H1 (cell line): ENCODE measurements around the gene CORO7. TPM values are rescaled to one million over a fixed set of nuclear protein-coding genes. Genes with fewer than 3 reads are reported as not detected.

Experiments
- CTCF ChIA-PET: fragments of 300-600 bp; sonication (Branson Sonifier 250); formaldehyde crosslinking; loops from one replicate; lab custom pipeline; 2021; ENCODE audit not compliant: partially characterized antibody; lab: Charles Lee
- POLR2A ChIA-PET: fragments of 300-600 bp; sonication (Branson Sonifier 250); formaldehyde crosslinking; loops from one replicate; lab custom pipeline; 2021; ENCODE audit warnings: inconsistent platforms; ENCODE audit not compliant: partially characterized antibody; lab: Charles Lee
- DNase-seq, 2 experiments: peaks; one replicate each; pipeline versions ENCODE4 v3.0.0 to v3.0.0-alpha.2; 2010 to 2022; ENCODE audit warnings: low spot score in 2 of 2, low read depth in 1 of 2, mixed read lengths in 1 of 2
- FAIRE-seq: peaks from 2 replicates; lab custom pipeline; 2011; peaks lifted over from hg19 to GRCh38; lab: Jason Lieb, UNC
- H2AFZ ChIP-seq: 2 replicates; pipeline ENCODE4 v1.8.1; 2012; ENCODE audit warnings: low read length, inconsistent platforms
- H2AK5ac ChIP-seq: 2 replicates; pipeline ENCODE4 v1.6.1; 2013; ENCODE audit warnings: low read depth, low read length
- H2BK120ac ChIP-seq: replicated peaks from 2 replicates; pipeline ENCODE3; 2013; ENCODE audit warnings: low read depth, low read length, inconsistent platforms
- H2BK12ac ChIP-seq: 2 replicates; pipeline ENCODE4 v1.6.1; 2013; ENCODE audit warnings: low read depth, low read length
- H2BK15ac ChIP-seq: 2 replicates; pipeline ENCODE4 v1.6.1; 2013; ENCODE audit warnings: low read length
- H2BK20ac ChIP-seq: 2 replicates; pipeline ENCODE4 v1.6.1; 2013; ENCODE audit warnings: low read length
- H2BK5ac ChIP-seq: 2 replicates; pipeline ENCODE4 v1.6.1; 2013; ENCODE audit warnings: low read depth, low read length
- H3K14ac ChIP-seq: 2 replicates; pipeline ENCODE4 v1.6.1; 2013; ENCODE audit warnings: inconsistent platforms; ENCODE audit not compliant: insufficient read length
- H3K18ac ChIP-seq: 2 replicates; pipeline ENCODE4 v1.6.1; 2013; ENCODE audit warnings: low read length; ENCODE audit errors: extremely low read depth
- H3K23ac ChIP-seq: 2 replicates; pipeline ENCODE4 v1.6.1; 2013; ENCODE audit warnings: inconsistent platforms; ENCODE audit not compliant: insufficient read length
- H3K23me2 ChIP-seq: 2 replicates; pipeline ENCODE4 v1.6.1; 2013; ENCODE audit warnings: low read depth, low read length
- H3K27ac ChIP-seq: 2 replicates; pipeline ENCODE4 v1.6.1; 2011; ENCODE audit warnings: low read depth, low read length, inconsistent platforms
- H3K27me3 ChIP-seq, 4 experiments: replicated peaks in 1 of 4; 1 replicate in 1 of 4; 2 replicates in 3 of 4; pipeline versions ENCODE4 v1.6.1 to v1.8.1; 2011 to 2013; ENCODE audit warnings: low read length in 3 of 4, mild to moderate bottlenecking in 3 of 4, inconsistent platforms in 2 of 4, mixed read lengths in 2 of 4, moderate library complexity in 1 of 4; ENCODE audit not compliant: control insufficient read depth in 3 of 4, insufficient read depth in 3 of 4; ENCODE audit errors: extremely low read depth in 1 of 4
- H3K36me3 ChIP-seq, 4 experiments: 2 replicates each; pipeline versions ENCODE4 v1.6.1 to v1.8.1; 2011 to 2013; ENCODE audit warnings: mild to moderate bottlenecking in 4 of 4, low read length in 3 of 4, moderate library complexity in 2 of 4, control low read depth in 1 of 4, inconsistent platforms in 1 of 4; ENCODE audit not compliant: insufficient read depth in 4 of 4, control insufficient read depth in 2 of 4
- H3K4ac ChIP-seq: replicated peaks from 2 replicates; pipeline ENCODE3; 2013; ENCODE audit warnings: low read length, low read depth, mixed read lengths, inconsistent platforms; ENCODE audit not compliant: insufficient read length
- H3K4me1 ChIP-seq, 4 experiments: replicated peaks in 1 of 4; 1 replicate in 1 of 4; 2 replicates in 3 of 4; pipeline versions ENCODE4 v1.6.1 to v1.8.1; 2011 to 2013; ENCODE audit warnings: low read length in 3 of 4, inconsistent platforms in 2 of 4, mixed read lengths in 1 of 4; ENCODE audit not compliant: insufficient read depth in 4 of 4, control insufficient read depth in 3 of 4
- H3K4me2 ChIP-seq, 2 experiments: 2 replicates each; pipeline versions ENCODE4 v1.6.1 to v1.8.1; 2011 to 2013; ENCODE audit warnings: low read depth in 2 of 2, low read length in 2 of 2, control low read depth in 1 of 2, inconsistent platforms in 1 of 2, mild to moderate bottlenecking in 1 of 2; ENCODE audit not compliant: insufficient read depth in 1 of 2
- H3K4me3 ChIP-seq, 4 experiments: fragments of 200-600, 300-600 bp in 1 of 4; sonication (generic), shearing (Covaris generic), sonication (Bioruptor Twin) in 1 of 4; 2 replicates each; pipeline versions ENCODE4 v1.5.1 to v1.8.1; 2011 to 2016; ENCODE audit warnings: low read length in 4 of 4, low read depth in 3 of 4, control low read depth in 2 of 4, inconsistent platforms in 2 of 4, mild to moderate bottlenecking in 2 of 4, mixed read lengths in 1 of 4, moderate library complexity in 1 of 4; ENCODE audit not compliant: insufficient read depth in 2 of 4; ENCODE audit errors: extremely low read depth in 1 of 4
- H3K56ac ChIP-seq: replicated peaks from 2 replicates; pipeline ENCODE3; 2013; ENCODE audit warnings: low read depth, mild to moderate bottlenecking, mixed read lengths, low read length, inconsistent platforms; ENCODE audit not compliant: insufficient read length
- H3K79me1 ChIP-seq: 2 replicates; pipeline ENCODE4 v1.6.1; 2013; ENCODE audit warnings: low read depth, low read length, control low read depth
- H3K79me2 ChIP-seq, 2 experiments: 2 replicates each; pipeline versions ENCODE4 v1.6.1 to v1.8.1; 2012 to 2013; ENCODE audit warnings: low read length in 2 of 2, mild to moderate bottlenecking in 2 of 2, inconsistent platforms in 1 of 2; ENCODE audit not compliant: insufficient read depth in 2 of 2, control insufficient read depth in 1 of 2
- H3K9ac ChIP-seq, 4 experiments: replicated peaks in 1 of 4; 1 replicate in 1 of 4; 2 replicates in 3 of 4; pipeline versions ENCODE4 v1.6.1 to v1.8.1; 2011 to 2013; ENCODE audit warnings: low read depth in 3 of 4, low read length in 3 of 4, control low read depth in 2 of 4, mild to moderate bottlenecking in 2 of 4, moderate library complexity in 2 of 4, inconsistent platforms in 1 of 4; ENCODE audit errors: extremely low read depth in 1 of 4
- H3K9me3 ChIP-seq, 2 experiments: 2 replicates each; pipeline versions ENCODE4 v1.6.1 to v1.8.1; 2012 to 2013; ENCODE audit warnings: mild to moderate bottlenecking in 2 of 2, moderate library complexity in 2 of 2, control low read depth in 1 of 2, inconsistent platforms in 1 of 2, low read depth in 1 of 2, low read length in 1 of 2, mixed read lengths in 1 of 2; ENCODE audit not compliant: insufficient read depth in 2 of 2
- H4K20me1 ChIP-seq, 2 experiments: replicated peaks in 1 of 2; 2 replicates each; pipeline versions ENCODE3 to v1.8.1; 2011 to 2013; ENCODE audit warnings: inconsistent platforms in 2 of 2, low read length in 2 of 2, mild to moderate bottlenecking in 1 of 2; ENCODE audit not compliant: insufficient read depth in 2 of 2, control insufficient read depth in 1 of 2
- H4K5ac ChIP-seq: 2 replicates; pipeline ENCODE4 v1.6.1; 2013; ENCODE audit warnings: low read length, low read depth, mixed read lengths, inconsistent platforms; ENCODE audit not compliant: insufficient read length
- H4K8ac ChIP-seq: 2 replicates; pipeline ENCODE4 v1.8.0; 2013; ENCODE audit warnings: mild to moderate bottlenecking, moderate library complexity, low read length, inconsistent platforms; ENCODE audit not compliant: insufficient read depth; ENCODE audit errors: extremely low read depth
- H4K91ac ChIP-seq: replicated peaks from 2 replicates; pipeline ENCODE3; 2013; ENCODE audit warnings: low read length, mixed read lengths, inconsistent platforms; ENCODE audit not compliant: insufficient read length
- BACH1 ChIP-seq: IDR thresholded peaks from 2 replicates; pipeline ENCODE4 v1.6.1; 2012; ENCODE audit warnings: low read length, improper control_type of control experiment
- SP1 ChIP-seq: IDR thresholded peaks from 2 replicates; pipeline ENCODE4 v1.6.1; 2011; ENCODE audit warnings: low read depth, low read length
- WGBS, 2 experiments: shearing (Covaris generic) in 1 of 2; methylation state at CpG; one replicate each; pipeline versions ENCODE4 v1.1.6 to v1.1.7; 2013 to 2015; ENCODE audit warnings: low lambda C conversion rate in 2 of 2, mixed read lengths in 2 of 2, inconsistent platforms in 1 of 2, low coverage in 1 of 2, missing lambda C conversion rate in 1 of 2; ENCODE audit not compliant: insufficient replicate concordance in 2 of 2, insufficient coverage in 1 of 2, insufficient read length in 1 of 2; ENCODE audit errors: extremely low coverage in 1 of 2, missing lambda C conversion rate in 1 of 2; 5-methylcytosine and 5-hydroxymethylcytosine counted together
- polyA plus RNA-seq, 7 experiments: library from polyadenylated mRNA; depleted of rRNA in 3 of 7; stranded (reverse) in 5 of 7; unstranded in 2 of 7; fragments of >200 nt in 5 of 7; fragments of 200-250 nt in 2 of 7; gene quantifications; 1 replicate in 5 of 7; 2 replicates in 1 of 7; 4 replicates in 1 of 7; pipeline versions ENCODE4 v1.2.1 to v1.2.3, GENCODE V29; 2011 to 2013; ENCODE audit warnings: missing spikeins in 2 of 7, mixed read lengths in 2 of 7
- total RNA-seq: library from RNA; stranded (reverse); fragmentation: NEBNext Ultra II Directional; extraction: Animal tissue kit (Norgen Biotek cat#: 25700); gene quantifications from 2 replicates; pipeline ENCODE4 v1.2.1, GENCODE V29; 2021
- TF ChIP-seq, protein P1 (sequence below): IDR thresholded peaks from 2 replicates; pipeline ENCODE4 v1.6.1; 2011; ENCODE audit warnings: low read length, improper control_type of control experiment

Gene CORO7
- total and polyA plus RNA-seq, 2 of the 8 experiments (the other 6 are each of a cell fraction or from before 2014, with no cell fraction given), result 25.2 to 29.8 TPM

DNA sequence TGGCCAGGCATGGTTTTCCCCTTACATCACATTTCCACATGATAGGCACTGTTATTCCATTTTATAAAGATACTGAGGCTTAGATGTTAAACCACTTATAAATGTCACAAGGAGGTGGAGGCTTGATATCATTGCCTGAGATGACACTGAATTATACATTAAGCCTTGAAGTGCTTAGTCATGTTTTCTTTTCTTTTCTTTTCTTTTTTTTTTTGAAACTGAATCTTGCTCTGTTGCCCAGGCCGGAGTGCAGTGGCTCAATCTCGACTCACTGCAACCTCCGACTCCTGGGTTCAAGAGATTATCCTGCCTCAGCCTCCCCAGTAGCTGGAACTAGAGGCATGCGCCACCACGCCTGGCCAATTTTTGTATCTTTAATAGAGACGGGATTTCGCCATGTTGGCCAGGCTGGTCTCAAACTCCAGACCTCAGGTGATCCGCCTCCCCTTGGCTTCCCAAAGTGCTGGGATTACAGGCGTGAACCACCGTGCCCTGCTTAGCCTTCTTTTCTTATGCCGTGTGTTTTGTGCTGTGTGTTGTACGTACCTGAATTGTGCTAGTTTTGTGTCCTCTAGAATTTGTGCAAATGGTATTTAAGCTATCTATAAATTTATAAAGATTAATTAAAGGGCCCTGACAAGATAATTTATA lies 10.5 kb upstream of the CORO7 start:
- no peak overlapping the region for H3K23ac ChIP-seq
- H2AFZ ChIP-seq, result no peak overlapping the region
- no peak overlapping the region for H3K18ac ChIP-seq
- ChIA-PET CTCF (interaction anchor here (1.0 to 1.8 kb wide), 2 partner anchors 24 to 173 kb away, joined by 3 to 10 read pairs; no protein-coding TSS in a partner anchor), POLR2A (interaction anchor here (0.8 to 1.8 kb wide), 6 partner anchors 10 to 33 kb away, joined by 3 to 8 read pairs (median 4); partner anchors contain the start of gene CORO7)
- H3K23me2 ChIP-seq, result peaks cover 8% of the 10 kb centered on the region
- H2BK15ac ChIP-seq, result no peak overlapping the region
- TF ChIP-seq, protein P1, sequence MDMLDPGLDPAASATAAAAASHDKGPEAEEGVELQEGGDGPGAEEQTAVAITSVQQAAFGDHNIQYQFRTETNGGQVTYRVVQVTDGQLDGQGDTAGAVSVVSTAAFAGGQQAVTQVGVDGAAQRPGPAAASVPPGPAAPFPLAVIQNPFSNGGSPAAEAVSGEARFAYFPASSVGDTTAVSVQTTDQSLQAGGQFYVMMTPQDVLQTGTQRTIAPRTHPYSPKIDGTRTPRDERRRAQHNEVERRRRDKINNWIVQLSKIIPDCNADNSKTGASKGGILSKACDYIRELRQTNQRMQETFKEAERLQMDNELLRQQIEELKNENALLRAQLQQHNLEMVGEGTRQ, result no peak
- no peak for TF ChIP-seq SP1
- 0 out of 2 replicates have a peak, but pooled peaks have one; percentile 9 for TF ChIP-seq BACH1
- H2BK20ac ChIP-seq, result no peak overlapping the region
- no peak overlapping the region for H3K14ac ChIP-seq
- H2AK5ac ChIP-seq, result no peak overlapping the region
- FAIRE-seq, result no peak
- H2BK12ac ChIP-seq, result no peak overlapping the region
- WGBS, 2 experiments, result 92% methylated on average over 11 of the region's 12 CpGs; no CpG with 5 or more reads in 1 of the 2 experiments
- H3K9me3 ChIP-seq, result no peaks in the 10 kb centered on the region
- no peaks in the 10 kb centered on the region for H3K27me3 ChIP-seq
- H4K91ac ChIP-seq, result no peak overlapping the region
- no peak for DNase-seq
- no peak overlapping the region for H2BK120ac ChIP-seq
- peaks cover 5% of the 10 kb centered on the region; the same call in 1 of the 2 replicates for H3K79me1 ChIP-seq
- no peak overlapping the region for H3K27ac ChIP-seq
- no peak overlapping the region for H2BK5ac ChIP-seq
- peak overlapping the region in 3 of 4 experiments; percentile 91 to 98 (median 95); a peak in 4 of 7 replicates for H3K9ac ChIP-seq
- no peak overlapping the region for H4K5ac ChIP-seq
- no peak overlapping the region for H4K8ac ChIP-seq
- peaks cover 21 to 35% of the 10 kb centered on the region in 2 experiments for H3K79me2 ChIP-seq
- no peak overlapping the region for H3K56ac ChIP-seq
- H3K4me2 ChIP-seq, result peak overlapping the region; percentile 88 to 94
- peaks cover 0 to 5% (median 2%) of the 10 kb centered on the region in 4 experiments; a peak in 3 of 7 replicates for H3K4me1 ChIP-seq
- H3K4me3 ChIP-seq, result peak overlapping the region; percentile 73 to 98 (median 86); a peak in 7 of 8 replicates
- H3K36me3 ChIP-seq, result peaks cover 0 to 2% (median 0%) of the 10 kb centered on the region in 4 experiments; a peak in 1 of 8 replicates
- H3K4ac ChIP-seq, result no peak overlapping the region
- peaks cover 0 to 7% of the 10 kb centered on the region in 2 experiments for H4K20me1 ChIP-seq
